ENCODE data around the gene RFFL. TPM values are rescaled to one million over a fixed set of nuclear protein-coding genes. Genes with fewer than 3 reads are reported as not detected.
"Not testable (repeated sequence)": the region's sequence is repeated elsewhere in the genome, so short reads cannot be mapped to it uniquely, and the experiment has no call there.

Gene RFFL
- total RNA-seq, 1 experiment from 2014 or later: 37.7 TPM

- POLR2A ChIA-PET (ENCODE audit: unreplicated experiment): no interaction called here
- DNase-seq (peak; percentile 25), ATAC-seq (no peak)
- Histone ChIP-seq H4K20me1 (ENCODE audit: low read length) (no peaks in the 10 kb centered on the region), H3K9me2 (replicated peaks; ENCODE audit: low read length) (no peaks in the 10 kb centered on the region), H3K4me2 (ENCODE audit: low read length) (no peak overlapping the region), H3K27ac (ENCODE audit: low read length) (no peak overlapping the region), H3K79me2 (ENCODE audit: low read length) (no peaks in the 10 kb centered on the region), H3K4me1 (ENCODE audit: insufficient read depth, low read length) (peaks cover 13% of the 10 kb centered on the region), H3K9me3 (ENCODE audit: low read length) (no peaks in the 10 kb centered on the region), H2AFZ (ENCODE audit: low read length) (no peak overlapping the region), H3F3A (ENCODE audit: low read length, unreplicated experiment) (no peaks in the 10 kb centered on the region), H3K27me3 (ENCODE audit: low read length) (no peaks in the 10 kb centered on the region), H3K4me3 (ENCODE audit: low read length) (no peak overlapping the region), H3K9ac (ENCODE audit: low read length) (no peak overlapping the region), H3K36me3 (ENCODE audit: low read depth, low read length) (peaks cover 18% of the 10 kb centered on the region)
- intact Hi-C loops (cut with micrococcal nuclease): no loop called here
- no peak for TF ChIP-seq EZH2 (IDR thresholded peaks at IDR 0.05; ENCODE audit: low read length, unreplicated experiment)
- no peak for TF ChIP-seq CTCF (conservative IDR thresholded peaks at IDR 0.05; ENCODE audit: low read depth, low read length)
- TF ChIP-seq EZH2phosphoT487 (IDR thresholded peaks at IDR 0.05; ENCODE audit: borderline replicate concordance, low read length): no peak
- CTCF ChIA-PET: no interaction called here
- no TSS peak for BruUV-seq (replicated peaks)
Measured at GRCh38 chr17:35001549-35001948, 62.0 kb downstream of the RFFL start.

GRCh38 chr17:35000965-35001364 is 62.5 kb downstream of the RFFL start:
- H3K27me3 ChIP-seq (ENCODE audit: low read length); H3K4me2 ChIP-seq (ENCODE audit: low read length); DNase-seq; H3K4me3 ChIP-seq (ENCODE audit: low read length); H3F3A ChIP-seq (ENCODE audit: low read length, unreplicated experiment); H3K9ac ChIP-seq (ENCODE audit: low read length); H2AFZ ChIP-seq (ENCODE audit: low read length); H3K27ac ChIP-seq (ENCODE audit: low read length); BruUV-seq (replicated peaks); CTCF ChIA-PET; H3K9me2 ChIP-seq (replicated peaks; ENCODE audit: low read length); H3K9me3 ChIP-seq (ENCODE audit: low read length); H3K79me2 ChIP-seq (ENCODE audit: low read length); H4K20me1 ChIP-seq (ENCODE audit: low read length); ATAC-seq; intact Hi-C loops (cut with micrococcal nuclease): not testable (repeated sequence)
- Histone ChIP-seq H3K4me1 (ENCODE audit: insufficient read depth, low read length) (peaks cover 13% of the 10 kb centered on the region), H3K36me3 (ENCODE audit: low read depth, low read length) (peaks cover 18% of the 10 kb centered on the region)
- POLR2A ChIA-PET (ENCODE audit: unreplicated experiment): interaction anchor here (0.5 kb wide), 1 partner anchor 80 kb away, joined by 4 read pairs; no protein-coding TSS in a partner anchor

GRCh38 chr17:34999456-34999855 is 64.1 kb downstream of the RFFL start:
- CTCF ChIA-PET: interaction anchor here (0.7 kb wide), 1 partner anchor 23 kb away, joined by 3 read pairs; no protein-coding TSS in a partner anchor

More at GRCh38 chr17:34999456-34999855, 64.1 kb downstream of the RFFL start:
- H3K9ac ChIP-seq (ENCODE audit: low read length): no peak overlapping the region
- no peak overlapping the region for H3K4me3 ChIP-seq (ENCODE audit: low read length)
- no peaks in the 10 kb centered on the region for H3K9me2 ChIP-seq (replicated peaks; ENCODE audit: low read length)
- no peak overlapping the region for H3K27ac ChIP-seq (ENCODE audit: low read length)
- H3K4me1 ChIP-seq (ENCODE audit: insufficient read depth, low read length): peaks cover 13% of the 10 kb centered on the region
- H3K27me3 ChIP-seq (ENCODE audit: low read length): no peaks in the 10 kb centered on the region
- DNase-seq (no peak), ATAC-seq (no peak)
- TF ChIP-seq EZH2phosphoT487 (IDR thresholded peaks at IDR 0.05; ENCODE audit: borderline replicate concordance, low read length) (no peak), EZH2 (IDR thresholded peaks at IDR 0.05; ENCODE audit: low read length, unreplicated experiment) (no peak), CTCF (conservative IDR thresholded peaks at IDR 0.05; ENCODE audit: low read depth, low read length) (no peak)
- H3K36me3 ChIP-seq (ENCODE audit: low read depth, low read length): peaks cover 18% of the 10 kb centered on the region
- H3K4me2 ChIP-seq (ENCODE audit: low read length): no peak overlapping the region
- BruUV-seq (replicated peaks): no TSS peak
- no peaks in the 10 kb centered on the region for H4K20me1 ChIP-seq (ENCODE audit: low read length)
- H3K79me2 ChIP-seq (ENCODE audit: low read length): no peaks in the 10 kb centered on the region
- POLR2A ChIA-PET (ENCODE audit: unreplicated experiment): no interaction called here
- intact Hi-C loops (cut with micrococcal nuclease): loop anchor here (2.0 kb wide), 1 partner anchor 119 kb away; the partner anchor contains the start of gene RAD51D
- no peaks in the 10 kb centered on the region for H3F3A ChIP-seq (ENCODE audit: low read length, unreplicated experiment)
- no peaks in the 10 kb centered on the region for H3K9me3 ChIP-seq (ENCODE audit: low read length)
- no peak overlapping the region for H2AFZ ChIP-seq (ENCODE audit: low read length)

Data from PC-3 (cell line).